ENCODE measurements around the gene VCAN. TPM values are rescaled to one million over a fixed set of nuclear protein-coding genes. Genes with fewer than 3 reads are reported as not detected.

Gene VCAN
- total and polyA plus RNA-seq, 2 of the 8 experiments (the other 6 are each of a cell fraction or from before 2014, with no cell fraction given) = 146 to 404 TPM

DNA sequence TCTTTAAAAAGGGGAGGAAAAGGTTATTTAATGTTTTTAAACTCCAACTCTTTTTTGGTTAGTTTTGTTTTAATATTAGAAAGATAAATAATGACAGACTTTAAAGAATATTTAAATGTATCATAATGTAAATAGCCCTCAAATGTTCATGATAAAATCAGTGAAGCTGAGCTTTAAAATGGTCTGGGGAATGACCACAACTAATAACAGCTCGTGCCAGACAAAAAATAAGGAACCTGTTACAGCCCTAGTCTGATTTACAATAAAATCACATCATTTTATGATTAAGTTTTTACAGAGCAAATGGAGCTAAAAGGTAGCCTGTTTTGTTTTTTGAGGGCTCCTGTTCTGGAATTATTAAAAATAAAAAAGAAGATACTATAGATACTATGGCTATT lies 46.1 kb downstream of the VCAN start (continued):
- no peak for TF ChIP-seq SRF (IDR thresholded peaks at IDR 0.05; ENCODE audit: low read depth, low read length)
- TF ChIP-seq, protein P1, sequence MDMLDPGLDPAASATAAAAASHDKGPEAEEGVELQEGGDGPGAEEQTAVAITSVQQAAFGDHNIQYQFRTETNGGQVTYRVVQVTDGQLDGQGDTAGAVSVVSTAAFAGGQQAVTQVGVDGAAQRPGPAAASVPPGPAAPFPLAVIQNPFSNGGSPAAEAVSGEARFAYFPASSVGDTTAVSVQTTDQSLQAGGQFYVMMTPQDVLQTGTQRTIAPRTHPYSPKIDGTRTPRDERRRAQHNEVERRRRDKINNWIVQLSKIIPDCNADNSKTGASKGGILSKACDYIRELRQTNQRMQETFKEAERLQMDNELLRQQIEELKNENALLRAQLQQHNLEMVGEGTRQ (IDR thresholded peaks at IDR 0.05; ENCODE audit: low read length) = no peak
- no peak for TF ChIP-seq SIRT6 (IDR thresholded peaks at IDR 0.05; ENCODE audit: low read length)
- TF ChIP-seq KDM1A (IDR thresholded peaks at IDR 0.05; ENCODE audit: borderline replicate concordance, low read length) = no peak

Measured in H1 (cell line).